H1 (cell line): ENCODE measurements around the gene DSTN. TPM values are rescaled to one million over a fixed set of nuclear protein-coding genes. Genes with fewer than 3 reads are reported as not detected.

ENCODE experiments used
- FOSL1 ChIP-seq: IDR thresholded peaks from 2 replicates; pipeline ENCODE4 v1.6.1; 2011; ENCODE audit warnings: mild to moderate bottlenecking, low read depth, low read length, moderate library complexity; ENCODE audit not compliant: insufficient read depth
- NANOG ChIP-seq: IDR thresholded peaks from 2 replicates; pipeline ENCODE4 v1.6.1; 2011; ENCODE audit warnings: low read length, low read depth, mild to moderate bottlenecking, inconsistent platforms; ENCODE audit not compliant: insufficient read depth, poor library complexity, severe bottlenecking
- SP4 ChIP-seq: IDR thresholded peaks from 2 replicates; pipeline ENCODE4 v1.6.1; 2012; ENCODE audit warnings: low read length, inconsistent platforms
- TAF1 ChIP-seq: IDR thresholded peaks from 2 replicates; pipeline ENCODE4 v1.6.1; 2011; ENCODE audit warnings: mild to moderate bottlenecking, low read depth, low read length
- ZNF274 ChIP-seq: IDR thresholded peaks from 2 replicates; pipeline ENCODE4 v1.7.0; 2012; ENCODE audit warnings: low read length, borderline replicate concordance; ENCODE audit errors: extremely low read depth
- polyA plus RNA-seq, 7 experiments: library from polyadenylated mRNA; depleted of rRNA in 3 of 7; stranded (reverse) in 5 of 7; unstranded in 2 of 7; fragments of >200 nt in 5 of 7; fragments of 200-250 nt in 2 of 7; gene quantifications; 1 replicate in 5 of 7; 2 replicates in 1 of 7; 4 replicates in 1 of 7; pipeline versions ENCODE4 v1.2.1 to v1.2.3, GENCODE V29; 2011 to 2013; ENCODE audit warnings: missing spikeins in 2 of 7, mixed read lengths in 2 of 7
- total RNA-seq: library from RNA; stranded (reverse); fragmentation: NEBNext Ultra II Directional; extraction: Animal tissue kit (Norgen Biotek cat#: 25700); gene quantifications from 2 replicates; pipeline ENCODE4 v1.2.1, GENCODE V29; 2021
- TF ChIP-seq, protein P1 (sequence below): fragments of 300-600 bp; sonication (generic); IDR thresholded peaks from 2 replicates; pipeline ENCODE4 v1.7.1; 2012; ENCODE audit warnings: low read length, moderate library complexity, mild to moderate bottlenecking, inconsistent platforms; ENCODE audit not compliant: insufficient replicate concordance
- TF ChIP-seq, protein P2 (sequence below): IDR thresholded peaks from 2 replicates; pipeline ENCODE4 v1.6.1; 2011; ENCODE audit warnings: low read length, improper control_type of control experiment
- TF ChIP-seq, protein P3 (sequence below): IDR thresholded peaks from 2 replicates; pipeline ENCODE4 v1.6.1; 2012; ENCODE audit warnings: inconsistent platforms

Gene DSTN
- total and polyA plus RNA-seq, 2 of the 8 experiments (the other 6 are each of a cell fraction or from before 2014, with no cell fraction given): 43.3 to 208 TPM

GRCh38 chr20:17621229-17621968, 51.5 kb downstream of the DSTN start (continued):
- TF ChIP-seq, protein P1, sequence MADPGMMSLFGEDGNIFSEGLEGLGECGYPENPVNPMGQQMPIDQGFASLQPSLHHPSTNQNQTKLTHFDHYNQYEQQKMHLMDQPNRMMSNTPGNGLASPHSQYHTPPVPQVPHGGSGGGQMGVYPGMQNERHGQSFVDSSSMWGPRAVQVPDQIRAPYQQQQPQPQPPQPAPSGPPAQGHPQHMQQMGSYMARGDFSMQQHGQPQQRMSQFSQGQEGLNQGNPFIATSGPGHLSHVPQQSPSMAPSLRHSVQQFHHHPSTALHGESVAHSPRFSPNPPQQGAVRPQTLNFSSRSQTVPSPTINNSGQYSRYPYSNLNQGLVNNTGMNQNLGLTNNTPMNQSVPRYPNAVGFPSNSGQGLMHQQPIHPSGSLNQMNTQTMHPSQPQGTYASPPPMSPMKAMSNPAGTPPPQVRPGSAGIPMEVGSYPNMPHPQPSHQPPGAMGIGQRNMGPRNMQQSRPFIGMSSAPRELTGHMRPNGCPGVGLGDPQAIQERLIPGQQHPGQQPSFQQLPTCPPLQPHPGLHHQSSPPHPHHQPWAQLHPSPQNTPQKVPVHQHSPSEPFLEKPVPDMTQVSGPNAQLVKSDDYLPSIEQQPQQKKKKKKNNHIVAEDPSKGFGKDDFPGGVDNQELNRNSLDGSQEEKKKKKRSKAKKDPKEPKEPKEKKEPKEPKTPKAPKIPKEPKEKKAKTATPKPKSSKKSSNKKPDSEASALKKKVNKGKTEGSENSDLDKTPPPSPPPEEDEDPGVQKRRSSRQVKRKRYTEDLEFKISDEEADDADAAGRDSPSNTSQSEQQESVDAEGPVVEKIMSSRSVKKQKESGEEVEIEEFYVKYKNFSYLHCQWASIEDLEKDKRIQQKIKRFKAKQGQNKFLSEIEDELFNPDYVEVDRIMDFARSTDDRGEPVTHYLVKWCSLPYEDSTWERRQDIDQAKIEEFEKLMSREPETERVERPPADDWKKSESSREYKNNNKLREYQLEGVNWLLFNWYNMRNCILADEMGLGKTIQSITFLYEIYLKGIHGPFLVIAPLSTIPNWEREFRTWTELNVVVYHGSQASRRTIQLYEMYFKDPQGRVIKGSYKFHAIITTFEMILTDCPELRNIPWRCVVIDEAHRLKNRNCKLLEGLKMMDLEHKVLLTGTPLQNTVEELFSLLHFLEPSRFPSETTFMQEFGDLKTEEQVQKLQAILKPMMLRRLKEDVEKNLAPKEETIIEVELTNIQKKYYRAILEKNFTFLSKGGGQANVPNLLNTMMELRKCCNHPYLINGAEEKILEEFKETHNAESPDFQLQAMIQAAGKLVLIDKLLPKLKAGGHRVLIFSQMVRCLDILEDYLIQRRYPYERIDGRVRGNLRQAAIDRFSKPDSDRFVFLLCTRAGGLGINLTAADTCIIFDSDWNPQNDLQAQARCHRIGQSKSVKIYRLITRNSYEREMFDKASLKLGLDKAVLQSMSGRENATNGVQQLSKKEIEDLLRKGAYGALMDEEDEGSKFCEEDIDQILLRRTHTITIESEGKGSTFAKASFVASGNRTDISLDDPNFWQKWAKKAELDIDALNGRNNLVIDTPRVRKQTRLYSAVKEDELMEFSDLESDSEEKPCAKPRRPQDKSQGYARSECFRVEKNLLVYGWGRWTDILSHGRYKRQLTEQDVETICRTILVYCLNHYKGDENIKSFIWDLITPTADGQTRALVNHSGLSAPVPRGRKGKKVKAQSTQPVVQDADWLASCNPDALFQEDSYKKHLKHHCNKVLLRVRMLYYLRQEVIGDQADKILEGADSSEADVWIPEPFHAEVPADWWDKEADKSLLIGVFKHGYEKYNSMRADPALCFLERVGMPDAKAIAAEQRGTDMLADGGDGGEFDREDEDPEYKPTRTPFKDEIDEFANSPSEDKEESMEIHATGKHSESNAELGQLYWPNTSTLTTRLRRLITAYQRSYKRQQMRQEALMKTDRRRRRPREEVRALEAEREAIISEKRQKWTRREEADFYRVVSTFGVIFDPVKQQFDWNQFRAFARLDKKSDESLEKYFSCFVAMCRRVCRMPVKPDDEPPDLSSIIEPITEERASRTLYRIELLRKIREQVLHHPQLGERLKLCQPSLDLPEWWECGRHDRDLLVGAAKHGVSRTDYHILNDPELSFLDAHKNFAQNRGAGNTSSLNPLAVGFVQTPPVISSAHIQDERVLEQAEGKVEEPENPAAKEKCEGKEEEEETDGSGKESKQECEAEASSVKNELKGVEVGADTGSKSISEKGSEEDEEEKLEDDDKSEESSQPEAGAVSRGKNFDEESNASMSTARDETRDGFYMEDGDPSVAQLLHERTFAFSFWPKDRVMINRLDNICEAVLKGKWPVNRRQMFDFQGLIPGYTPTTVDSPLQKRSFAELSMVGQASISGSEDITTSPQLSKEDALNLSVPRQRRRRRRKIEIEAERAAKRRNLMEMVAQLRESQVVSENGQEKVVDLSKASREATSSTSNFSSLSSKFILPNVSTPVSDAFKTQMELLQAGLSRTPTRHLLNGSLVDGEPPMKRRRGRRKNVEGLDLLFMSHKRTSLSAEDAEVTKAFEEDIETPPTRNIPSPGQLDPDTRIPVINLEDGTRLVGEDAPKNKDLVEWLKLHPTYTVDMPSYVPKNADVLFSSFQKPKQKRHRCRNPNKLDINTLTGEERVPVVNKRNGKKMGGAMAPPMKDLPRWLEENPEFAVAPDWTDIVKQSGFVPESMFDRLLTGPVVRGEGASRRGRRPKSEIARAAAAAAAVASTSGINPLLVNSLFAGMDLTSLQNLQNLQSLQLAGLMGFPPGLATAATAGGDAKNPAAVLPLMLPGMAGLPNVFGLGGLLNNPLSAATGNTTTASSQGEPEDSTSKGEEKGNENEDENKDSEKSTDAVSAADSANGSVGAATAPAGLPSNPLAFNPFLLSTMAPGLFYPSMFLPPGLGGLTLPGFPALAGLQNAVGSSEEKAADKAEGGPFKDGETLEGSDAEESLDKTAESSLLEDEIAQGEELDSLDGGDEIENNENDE: no peak
- no peak for TF ChIP-seq SP4
- TF ChIP-seq, protein P2, sequence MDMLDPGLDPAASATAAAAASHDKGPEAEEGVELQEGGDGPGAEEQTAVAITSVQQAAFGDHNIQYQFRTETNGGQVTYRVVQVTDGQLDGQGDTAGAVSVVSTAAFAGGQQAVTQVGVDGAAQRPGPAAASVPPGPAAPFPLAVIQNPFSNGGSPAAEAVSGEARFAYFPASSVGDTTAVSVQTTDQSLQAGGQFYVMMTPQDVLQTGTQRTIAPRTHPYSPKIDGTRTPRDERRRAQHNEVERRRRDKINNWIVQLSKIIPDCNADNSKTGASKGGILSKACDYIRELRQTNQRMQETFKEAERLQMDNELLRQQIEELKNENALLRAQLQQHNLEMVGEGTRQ: no peak
- no peak for TF ChIP-seq ZNF274
- no peak for TF ChIP-seq NANOG
- no peak for TF ChIP-seq FOSL1
- TF ChIP-seq TAF1: no peak
- TF ChIP-seq, protein P3, sequence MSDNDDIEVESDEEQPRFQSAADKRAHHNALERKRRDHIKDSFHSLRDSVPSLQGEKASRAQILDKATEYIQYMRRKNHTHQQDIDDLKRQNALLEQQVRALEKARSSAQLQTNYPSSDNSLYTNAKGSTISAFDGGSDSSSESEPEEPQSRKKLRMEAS: no peak
